ENCODE measurements around the gene ABCF1. TPM values are rescaled to one million over a fixed set of nuclear protein-coding genes. Genes with fewer than 3 reads are reported as not detected.

ABCF1 gene
- total and polyA plus RNA-seq, 2 of the 8 experiments (the other 6 are each of a cell fraction or from before 2014, with no cell fraction given) = 48.8 to 123 TPM

DNA sequence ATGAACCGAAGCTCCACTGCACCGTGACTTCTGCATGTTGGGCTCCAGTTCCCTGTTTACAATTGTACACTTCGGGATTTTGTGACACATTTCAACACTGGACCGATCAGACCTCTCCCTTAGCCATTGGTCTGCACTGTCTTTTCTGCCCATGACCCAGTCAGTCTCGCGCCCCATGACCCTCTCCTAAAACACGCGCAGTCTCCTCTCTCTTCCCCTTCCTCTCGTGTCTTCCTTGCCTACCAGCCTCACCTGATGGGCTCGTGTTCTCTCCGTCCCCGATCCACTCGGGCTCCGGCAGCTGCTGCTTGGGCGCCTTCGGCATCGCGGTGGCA, 535 bp upstream of the ABCF1 start:
- peaks cover 0 to 8% (median 2%) of the 10 kb centered on the region in 4 experiments; a peak in 4 of 8 replicates for H3K36me3 ChIP-seq (ENCODE audit: control insufficient read depth in 2 of 4, insufficient read depth in 4 of 4, low read length in 3 of 4)
- TF ChIP-seq SRF (IDR thresholded peaks at IDR 0.05; ENCODE audit: low read depth, low read length) (no peak), HDAC2 (IDR thresholded peaks at IDR 0.05; ENCODE audit: borderline replicate concordance in 1 of 2, low read depth in 2 of 2, low read length in 2 of 2) (no peak), EGR1 (IDR thresholded peaks at IDR 0.05; ENCODE audit: borderline replicate concordance, low read depth, low read length) (no peak), KDM1A (IDR thresholded peaks at IDR 0.05; ENCODE audit: borderline replicate concordance, low read length) (no peak), BACH1 (IDR thresholded peaks at IDR 0.05; ENCODE audit: low read length) (no peak), NANOG (IDR thresholded peaks at IDR 0.05; ENCODE audit: insufficient read depth, low read depth, low read length, poor library complexity, severe bottlenecking) (no peak), CBX5 (IDR thresholded peaks at IDR 0.05; ENCODE audit: low read depth, low read length) (no peak)
- TF ChIP-seq, protein P1, sequence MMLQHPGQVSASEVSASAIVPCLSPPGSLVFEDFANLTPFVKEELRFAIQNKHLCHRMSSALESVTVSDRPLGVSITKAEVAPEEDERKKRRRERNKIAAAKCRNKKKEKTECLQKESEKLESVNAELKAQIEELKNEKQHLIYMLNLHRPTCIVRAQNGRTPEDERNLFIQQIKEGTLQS (IDR thresholded peaks at IDR 0.05; ENCODE audit: insufficient read depth, low read depth, low read length) = no peak
- no peaks in the 10 kb centered on the region for H3K27me3 ChIP-seq (replicated peaks in 1 of 4; ENCODE audit: control insufficient read depth in 3 of 4, extremely low read depth in 1 of 4, insufficient read depth in 3 of 4, low read length in 3 of 4)
- H2AK5ac ChIP-seq (ENCODE audit: low read depth, low read length) = no peak overlapping the region
- H3K14ac ChIP-seq (ENCODE audit: insufficient read length) = no peak overlapping the region
- H3K9me3 ChIP-seq (ENCODE audit: insufficient read depth in 2 of 2, low read depth in 1 of 2, low read length in 1 of 2) = no peaks in the 10 kb centered on the region
- no peak overlapping the region for H3K4ac ChIP-seq (replicated peaks; ENCODE audit: insufficient read length, low read depth, low read length)
- peak overlapping the region; percentile 91 to 93 for H3K4me2 ChIP-seq (ENCODE audit: insufficient read depth in 1 of 2, low read depth in 2 of 2, low read length in 2 of 2)
- peak overlapping the region in 3 of 4 experiments; percentile 68 to 87 (median 70); a peak in 6 of 7 replicates for H3K9ac ChIP-seq (replicated peaks in 1 of 4; ENCODE audit: extremely low read depth in 1 of 4, low read depth in 3 of 4, low read length in 3 of 4)
- no peak overlapping the region for H4K91ac ChIP-seq (replicated peaks; ENCODE audit: insufficient read length, low read length)
- peak overlapping the region; percentile 85 for H4K8ac ChIP-seq (ENCODE audit: extremely low read depth, insufficient read depth, low read length)
- no peak overlapping the region for H3K56ac ChIP-seq (replicated peaks; ENCODE audit: insufficient read length, low read depth, low read length)
- ChIA-PET CTCF (ENCODE audit: partially characterized antibody) (interaction anchor here (0.6 to 2.3 kb wide), 6 partner anchors 8 to 161 kb away, joined by 3 to 11 read pairs (median 4); no protein-coding TSS in a partner anchor), POLR2A (ENCODE audit: partially characterized antibody) (interaction anchor here (0.7 to 3.5 kb wide), 20 partner anchors 8 to 971 kb away, joined by 3 to 34 read pairs (median 4); partner anchors contain the start of genes DHX16, GNL1, MRPS18B and PRR3)
- peak overlapping the region; percentile 79 for H2AFZ ChIP-seq (ENCODE audit: low read length)
- H3K4me3 ChIP-seq (ENCODE audit: extremely low read depth in 1 of 4, insufficient read depth in 2 of 4, low read depth in 3 of 4, low read length in 4 of 4) = peak overlapping the region; percentile 88 to 98 (median 95)
- DNase-seq (ENCODE audit: low read depth in 1 of 2, low spot score in 2 of 2) = no peak
- H3K23ac ChIP-seq (ENCODE audit: insufficient read length) = no peak overlapping the region
- no peak overlapping the region; the same call in 1 of the 2 replicates for H2BK5ac ChIP-seq (ENCODE audit: low read depth, low read length)
- WGBS, 2 experiments (ENCODE audit: extremely low coverage in 1 of 2, insufficient coverage in 1 of 2, insufficient read length in 1 of 2, insufficient replicate concordance in 2 of 2, low coverage in 1 of 2, low lambda C conversion rate in 2 of 2, missing lambda C conversion rate in 1 of 2) = 15% methylated on average over 18 of the region's 18 CpGs; no CpG with 5 or more reads in 1 of the 2 experiments
- H3K4me1 ChIP-seq (replicated peaks in 1 of 4; ENCODE audit: control insufficient read depth in 3 of 4, insufficient read depth in 4 of 4, low read length in 3 of 4) = peaks cover 0 to 4% (median 2%) of the 10 kb centered on the region in 4 experiments; a peak in 5 of 7 replicates
- peaks cover 9% of the 10 kb centered on the region; the same call in 1 of the 2 replicates for H3K23me2 ChIP-seq (ENCODE audit: low read depth, low read length)
- H2BK15ac ChIP-seq (ENCODE audit: low read length) = no peak overlapping the region
- H3K79me2 ChIP-seq (ENCODE audit: control insufficient read depth in 1 of 2, insufficient read depth in 2 of 2, low read length in 2 of 2) = peaks cover 23 to 42% of the 10 kb centered on the region in 2 experiments
- peaks cover 2 to 16% of the 10 kb centered on the region in 2 experiments for H4K20me1 ChIP-seq (replicated peaks in 1 of 2; ENCODE audit: control insufficient read depth in 1 of 2, insufficient read depth in 2 of 2, low read length in 2 of 2)
- no peak overlapping the region; the same call in 1 of the 2 replicates for H3K18ac ChIP-seq (ENCODE audit: extremely low read depth, low read length)
- no peak overlapping the region for H2BK120ac ChIP-seq (replicated peaks; ENCODE audit: low read depth, low read length)
- H4K5ac ChIP-seq (ENCODE audit: insufficient read length, low read depth, low read length) = no peak overlapping the region
- no peak overlapping the region for H2BK20ac ChIP-seq (ENCODE audit: low read length)
- peak overlapping the region; percentile 27; the same call in 1 of the 2 replicates for H3K27ac ChIP-seq (ENCODE audit: low read depth, low read length)
- no peak for FAIRE-seq
- H2BK12ac ChIP-seq (ENCODE audit: low read depth, low read length) = peak overlapping the region; percentile 29; the same call in 1 of the 2 replicates
- H3K79me1 ChIP-seq (ENCODE audit: low read depth, low read length) = peaks cover 12% of the 10 kb centered on the region; the same call in 1 of the 2 replicates
